NCI-H1436 (cell line): ENCODE results near the gene TRAPPC2L.

Experiments
- DNase-seq: peaks from one replicate; lab custom pipeline; 2025; lab: John Stamatoyannopoulos, UW

TRAPPC2L gene

GRCh38 chr16:88910284-88911135 lies 53.6 kb downstream of the TRAPPC2L start:
- no peak for DNase-seq

GRCh38 chr16:88911136-88911945 lies 54.4 kb downstream of the TRAPPC2L start:
- DNase-seq = no peak

GRCh38 chr16:88911946-88912310 lies 55.0 kb downstream of the TRAPPC2L start:
- DNase-seq = no peak
